GM21381 (cell line): ENCODE measurements around the gene COL27A1.

Experiments
- ATAC-seq: cut with Tn5 transposase; IDR thresholded peaks from one replicate; pipeline ENCODE4 v1.9.1; 2021; ENCODE audit warnings: mild to moderate bottlenecking, moderate library complexity; ENCODE audit not compliant: unreplicated experiment

COL27A1 gene

GRCh38 chr9:114348261-114348905 lies 193.0 kb downstream of the COL27A1 start:
- no peak for ATAC-seq

DNA sequence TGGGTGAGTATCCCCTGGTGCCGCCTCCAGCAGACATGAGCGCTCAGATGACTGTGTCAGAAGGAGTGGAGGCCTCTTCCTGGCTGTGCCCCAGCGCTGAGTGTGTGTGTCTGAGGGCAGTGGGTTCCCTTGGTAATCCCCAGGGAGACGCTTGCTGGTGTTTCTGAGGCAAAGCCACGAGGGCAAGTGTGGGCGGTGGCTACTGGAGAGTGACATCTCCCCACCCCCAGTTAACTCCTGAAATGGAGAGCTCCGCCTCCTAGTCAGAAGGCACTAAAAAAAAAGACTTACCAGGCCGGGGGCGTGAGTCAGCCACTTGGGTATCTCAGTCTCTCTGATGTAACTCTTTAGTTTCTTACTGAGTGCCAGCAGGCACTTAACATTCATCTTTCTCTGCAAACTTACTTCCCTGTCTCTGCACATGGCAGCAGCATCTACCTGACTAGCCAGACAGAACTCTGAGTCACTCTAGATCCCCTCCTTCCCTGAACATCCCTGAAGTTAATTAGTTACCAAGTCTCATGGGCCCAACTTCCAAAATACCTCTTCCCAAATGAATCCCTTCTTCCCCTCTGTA lies 193.7 kb downstream of the COL27A1 start:
- peak; percentile 84 for ATAC-seq

DNA sequence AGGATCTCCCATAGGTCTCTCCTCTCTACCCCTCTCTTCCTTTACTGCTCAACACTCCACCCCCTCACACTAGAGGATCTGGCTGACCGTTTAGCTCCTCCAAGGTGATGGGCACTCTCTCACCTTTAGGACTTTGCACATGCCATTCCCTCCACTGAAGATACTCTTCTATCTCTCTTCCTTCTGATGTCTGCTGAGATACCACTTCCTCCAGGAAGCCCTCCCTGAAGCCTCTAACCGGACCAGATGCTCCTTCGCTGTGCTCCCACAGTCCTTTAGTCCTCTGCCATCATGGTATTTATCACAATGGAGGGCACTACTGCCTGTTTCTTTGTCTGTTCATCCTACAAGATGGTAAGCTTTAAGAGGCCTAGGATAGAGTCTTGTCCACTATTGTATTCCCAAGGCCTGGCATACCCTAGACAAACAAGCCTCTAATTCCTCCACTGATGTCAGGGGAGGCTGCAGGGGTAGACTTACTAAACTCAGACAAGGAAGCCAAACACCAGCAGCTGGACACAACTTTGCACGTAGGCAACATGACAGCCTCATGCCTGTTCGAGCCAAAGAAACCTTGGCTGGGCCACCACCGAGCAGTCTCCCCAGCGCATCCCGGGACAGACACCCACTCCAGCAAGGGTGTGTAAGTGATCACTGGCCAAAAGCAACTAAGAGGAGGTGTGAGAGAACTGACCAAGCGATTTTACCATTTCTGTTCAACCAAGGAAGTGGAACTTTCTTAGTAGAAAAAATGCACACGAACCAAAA lies 194.6 kb downstream of the COL27A1 start:
- ATAC-seq: no peak

DNA sequence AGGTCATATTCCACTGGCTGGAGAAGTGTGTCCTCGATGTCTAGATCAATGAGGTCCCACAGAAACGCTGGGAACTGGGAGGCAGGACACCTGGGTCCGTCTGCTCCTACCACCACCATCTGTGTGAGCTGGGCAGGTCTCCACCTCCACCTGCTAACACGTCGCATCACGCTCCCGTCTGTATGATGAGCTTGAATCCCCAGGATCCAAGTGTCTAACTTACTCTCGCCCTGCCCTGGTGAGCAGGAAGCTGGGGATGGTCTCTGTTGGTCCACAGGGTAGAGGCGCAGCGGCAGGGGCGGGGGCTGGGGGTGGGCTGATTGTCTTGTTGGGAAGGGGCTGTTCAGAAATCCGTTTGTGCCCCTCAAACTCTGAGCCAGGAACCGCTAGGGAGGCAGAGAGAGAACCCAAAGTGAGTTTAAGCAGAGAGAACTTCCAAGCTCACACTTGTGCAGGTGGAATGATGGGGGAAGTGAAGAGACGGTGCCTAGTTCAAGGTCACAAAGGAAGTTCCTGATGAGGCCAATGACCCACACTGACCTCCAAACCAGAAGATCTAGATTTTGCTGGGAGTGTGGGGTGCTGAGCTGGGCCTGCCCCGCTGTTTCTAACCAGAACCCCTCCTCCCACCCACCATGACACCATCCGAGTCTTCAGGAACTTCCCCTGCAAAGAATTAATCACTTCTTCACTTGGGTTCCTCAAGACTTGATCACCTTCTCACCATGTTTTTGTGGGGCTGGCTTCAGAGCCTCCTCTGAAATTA lies 195.5 kb downstream of the COL27A1 start:
- ATAC-seq: no peak

DNA sequence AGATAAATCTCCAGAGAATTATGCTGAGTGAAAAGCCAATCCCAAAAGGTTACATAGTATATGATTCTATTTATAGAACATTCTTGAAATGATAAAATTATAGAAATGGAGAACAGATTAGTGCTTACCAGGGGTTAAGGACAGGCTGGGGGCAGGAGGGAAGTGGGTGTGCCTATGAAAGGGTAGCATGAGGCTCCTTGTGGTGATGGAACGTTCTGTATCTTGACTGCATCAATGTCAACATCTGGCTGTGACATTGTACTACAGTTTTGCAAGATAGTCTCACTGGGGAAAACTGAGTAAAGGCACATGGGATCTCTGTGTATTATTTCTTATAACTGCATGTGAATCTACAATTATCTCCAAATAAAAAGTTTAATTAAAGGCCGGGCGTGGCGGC lies 196.6 kb downstream of the COL27A1 start:
- ATAC-seq: no peak

DNA sequence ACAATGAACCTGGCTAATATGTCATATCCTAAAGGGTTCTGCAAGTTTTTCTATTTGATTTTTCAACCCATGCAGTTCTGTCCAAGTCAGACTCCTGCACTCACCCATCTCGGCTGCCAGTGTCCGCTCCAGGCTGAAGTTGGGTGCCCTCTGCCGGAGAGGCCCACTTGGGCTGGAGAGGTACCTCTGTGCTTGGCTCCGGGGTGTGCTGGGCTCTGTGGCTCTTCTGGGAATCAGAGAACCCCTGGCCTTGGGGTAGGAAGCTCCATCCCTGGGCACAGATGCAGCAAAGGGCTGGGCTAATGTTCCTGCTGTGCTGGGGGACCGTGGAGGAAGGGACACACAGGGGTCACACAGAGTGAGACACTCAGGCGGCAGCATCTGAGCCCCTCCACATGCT lies 200.5 kb downstream of the COL27A1 start:
- ATAC-seq: no peak

- ATAC-seq: no peak
Measured at GRCh38 chr9:114356792-114357191, 201.5 kb downstream of the COL27A1 start.

GRCh38 chr9:114357360-114357759 lies 202.0 kb downstream of the COL27A1 start:
- ATAC-seq: no peak

DNA sequence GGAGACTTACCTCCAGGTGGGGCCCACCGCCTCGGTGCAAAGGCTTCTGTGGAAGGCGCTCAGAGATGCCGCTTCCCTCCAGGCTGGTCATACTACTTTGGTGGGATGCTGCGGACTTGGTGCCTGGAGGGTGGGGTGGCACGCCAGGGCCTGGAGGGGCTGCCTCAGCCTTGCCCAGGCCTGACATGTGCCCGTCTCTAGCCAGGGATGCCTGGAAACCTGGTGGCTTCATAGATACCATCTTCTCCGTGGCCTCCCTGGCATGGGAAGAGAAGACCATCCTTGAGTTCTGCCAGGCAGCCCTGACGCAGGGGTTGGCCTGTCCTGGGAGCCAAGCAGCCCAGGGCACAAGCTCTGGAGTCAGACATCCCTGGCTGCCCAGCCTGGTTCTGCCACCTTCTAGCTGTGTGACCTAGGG lies 202.6 kb downstream of the COL27A1 start:
- no peak for ATAC-seq

GRCh38 chr9:114359801-114360200 lies 204.5 kb downstream of the COL27A1 start:
- ATAC-seq: no peak

DNA sequence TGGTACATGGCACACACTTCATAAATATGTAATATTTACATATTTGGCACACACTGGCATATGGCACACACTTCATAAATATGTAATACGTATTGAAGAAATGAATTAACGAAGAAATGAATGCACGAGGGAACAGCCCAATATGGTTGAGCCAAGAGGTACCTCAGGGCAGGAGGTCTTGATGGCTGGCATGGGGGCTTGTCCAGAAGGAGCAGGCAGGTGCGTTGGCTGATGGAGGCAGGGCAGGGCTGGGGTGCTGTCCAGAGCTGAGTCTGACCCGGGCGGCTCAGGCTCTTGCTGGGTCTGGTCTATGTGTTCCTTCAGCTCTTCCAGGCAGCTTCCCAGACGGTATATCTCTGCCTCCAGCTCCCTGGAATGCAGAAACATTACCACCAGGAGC lies 206.2 kb downstream of the COL27A1 start:
- no peak for ATAC-seq
